Suprapubic skin (tissue), 4 donors: ENCODE measurements around the gene DZIP1L.

ENCODE experiments used
- EP300 ChIP-seq: sonication (generic); formaldehyde crosslinking; IDR thresholded peaks from one replicate; pipeline ENCODE4 v1.6.1; 2017; ENCODE audit warnings: antibody characterized with exemption
- POLR2A ChIP-seq, 2 donors: fragments of 450-650 bp; IDR thresholded peaks; one replicate each; pipeline ENCODE4 v1.6.1; 2017; ENCODE audit warnings: antibody characterized with exemption in 2 of 2, mild to moderate bottlenecking in 2 of 2, moderate library complexity in 2 of 2
- POLR2AphosphoS5 ChIP-seq, 3 donors: sonication (generic); formaldehyde crosslinking; IDR thresholded peaks; one replicate each; pipeline ENCODE4 v1.6.1; 2017; ENCODE audit warnings: antibody characterized with exemption in 3 of 3
- TF ChIP-seq, protein P1 (sequence below), 2 donors: fragments of 200-600 bp in 1 of 2; fragments of 450-650 bp in 1 of 2; sonication (generic) in 1 of 2; IDR thresholded peaks; one replicate each; pipeline ENCODE4 v1.5.1; 2016 to 2019; ENCODE audit warnings: antibody characterized with exemption in 2 of 2, mild to moderate bottlenecking in 1 of 2, moderate library complexity in 1 of 2

DNA sequence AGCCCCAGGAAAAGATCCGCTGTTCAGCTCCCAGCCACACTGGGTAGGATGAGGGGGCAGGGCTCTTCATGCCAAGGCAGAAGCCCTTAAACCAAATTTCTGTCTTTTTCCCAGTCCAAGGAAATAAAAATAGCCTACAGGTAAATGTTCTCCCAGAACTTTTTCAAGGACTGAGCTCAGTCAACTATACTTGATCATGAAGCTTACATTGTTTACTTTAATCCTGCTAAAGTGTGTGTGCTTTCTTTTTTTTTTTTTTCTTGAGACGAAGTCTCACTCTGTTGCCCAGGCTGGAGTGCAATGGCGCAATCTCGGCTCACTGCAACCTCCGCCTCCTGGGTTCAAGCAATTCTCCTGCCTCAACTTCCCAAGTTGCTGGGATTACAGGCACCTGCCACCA, 87.6 kb downstream of the DZIP1L start:
- TF ChIP-seq, protein P1, sequence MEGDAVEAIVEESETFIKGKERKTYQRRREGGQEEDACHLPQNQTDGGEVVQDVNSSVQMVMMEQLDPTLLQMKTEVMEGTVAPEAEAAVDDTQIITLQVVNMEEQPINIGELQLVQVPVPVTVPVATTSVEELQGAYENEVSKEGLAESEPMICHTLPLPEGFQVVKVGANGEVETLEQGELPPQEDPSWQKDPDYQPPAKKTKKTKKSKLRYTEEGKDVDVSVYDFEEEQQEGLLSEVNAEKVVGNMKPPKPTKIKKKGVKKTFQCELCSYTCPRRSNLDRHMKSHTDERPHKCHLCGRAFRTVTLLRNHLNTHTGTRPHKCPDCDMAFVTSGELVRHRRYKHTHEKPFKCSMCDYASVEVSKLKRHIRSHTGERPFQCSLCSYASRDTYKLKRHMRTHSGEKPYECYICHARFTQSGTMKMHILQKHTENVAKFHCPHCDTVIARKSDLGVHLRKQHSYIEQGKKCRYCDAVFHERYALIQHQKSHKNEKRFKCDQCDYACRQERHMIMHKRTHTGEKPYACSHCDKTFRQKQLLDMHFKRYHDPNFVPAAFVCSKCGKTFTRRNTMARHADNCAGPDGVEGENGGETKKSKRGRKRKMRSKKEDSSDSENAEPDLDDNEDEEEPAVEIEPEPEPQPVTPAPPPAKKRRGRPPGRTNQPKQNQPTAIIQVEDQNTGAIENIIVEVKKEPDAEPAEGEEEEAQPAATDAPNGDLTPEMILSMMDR (IDR thresholded peaks at IDR 0.05) = no peak
- no peak for TF ChIP-seq POLR2A (IDR thresholded peaks at IDR 0.05)
- TF ChIP-seq EP300 = no peak
- TF ChIP-seq POLR2AphosphoS5 (IDR thresholded peaks at IDR 0.05) = no peak
